HepG2 (cell line): ENCODE results near the gene RSAD2. TPM values are rescaled to one million over a fixed set of nuclear protein-coding genes. Genes with fewer than 3 reads are reported as not detected.

Experiments used
- DDIT3 ChIP-seq: sonication (generic); formaldehyde crosslinking; IDR thresholded peaks from 2 replicates; pipeline ENCODE4 v1.4.0; 2020; ENCODE audit warnings: mild to moderate bottlenecking, missing genetic modification reagents
- KIAA2018 ChIP-seq: sonication (generic); formaldehyde crosslinking; IDR thresholded peaks from 2 replicates; pipeline ENCODE4 v1.5.0; 2020; ENCODE audit warnings: mild to moderate bottlenecking, missing genetic modification reagents, borderline replicate concordance
- NBN ChIP-seq: fragments of 450-650 bp; conservative IDR thresholded peaks from 2 replicates; pipeline ENCODE4 v1.6.1; 2017
- PCBP1 ChIP-seq: fragments of 200-400 bp; formaldehyde crosslinking; IDR thresholded peaks from 2 replicates; pipeline ENCODE4 v1.6.1; 2017; ENCODE audit warnings: mild to moderate bottlenecking, low read depth, low read length, borderline replicate concordance
- STAT6 ChIP-seq: sonication (generic); formaldehyde crosslinking; IDR thresholded peaks from 2 replicates; pipeline ENCODE4 v1.4.0; 2020; ENCODE audit warnings: missing genetic modification reagents, mild to moderate bottlenecking, borderline replicate concordance
- TEAD3 ChIP-seq: optimal IDR thresholded peaks from 2 replicates; pipeline ENCODE3; 2016; ENCODE audit warnings: borderline replicate concordance
- ZBTB49 ChIP-seq: sonication (generic); formaldehyde crosslinking; IDR thresholded peaks from 2 replicates; pipeline ENCODE4 v1.4.0; 2020; ENCODE audit warnings: missing genetic modification reagents, borderline replicate concordance
- ZFP90 ChIP-seq: sonication (generic); formaldehyde crosslinking; IDR thresholded peaks from 2 replicates; pipeline ENCODE4 v1.8.0; 2022; ENCODE audit warnings: missing genetic modification reagents, mild to moderate bottlenecking, inconsistent platforms, borderline replicate concordance
- ZNF513 ChIP-seq: sonication (generic); formaldehyde crosslinking; conservative IDR thresholded peaks from 2 replicates; pipeline ENCODE4 v1.5.0; 2020; ENCODE audit warnings: missing genetic modification reagents
- ZNF784 ChIP-seq: sonication (generic); formaldehyde crosslinking; IDR thresholded peaks from 2 replicates; pipeline ENCODE4 v1.5.1; 2020; ENCODE audit warnings: missing genetic modification reagents, mild to moderate bottlenecking, borderline replicate concordance
- polyA plus RNA-seq, 8 experiments: library from polyadenylated mRNA; depleted of rRNA in 3 of 8; stranded (reverse) in 7 of 8; unstranded in 1 of 8; fragments of >200 nt; fragmentation: Illumina TruSeq in 4 of 8; extraction: Trizol in 4 of 8; gene quantifications; 2 replicates each; pipeline versions ENCODE4 v1.2.1 to v1.2.3, GENCODE V29; 2011 to 2016; ENCODE audit warnings: low read depth in 4 of 8, missing spikeins in 1 of 8, mixed read lengths in 1 of 8; ENCODE audit not compliant: insufficient read depth in 1 of 8
- total RNA-seq, 5 experiments: library from RNA; depleted of rRNA; stranded (reverse); fragments of >200 nt; fragmentation: Illumina TruSeq; extraction: Trizol; gene quantifications; 2 replicates each; pipeline ENCODE4 v1.2.3, GENCODE V29; 2016; ENCODE audit warnings: low read depth in 1 of 5

The RSAD2 gene
- total and polyA plus RNA-seq, 2 of the 13 experiments (the other 11 are each of a cell fraction or from before 2014, with no cell fraction given), result 0.11 TPM; not detected in 1

- TF ChIP-seq STAT6 (CRISPR knock-in tag) (no peak), ZBTB49 (no peak), ZNF784 (CRISPR knock-in tag) (no peak), ZNF513 (CRISPR knock-in tag) (no peak), ZFP90 (CRISPR knock-in tag) (no peak), TEAD3 (CRISPR knock-in tag) (no peak), NBN (no peak), KIAA2018 (CRISPR knock-in tag) (no peak), DDIT3 (CRISPR knock-in tag) (no peak), PCBP1 (no peak)
Observed at GRCh38 chr2:6930923-6931647, 53.5 kb downstream of the RSAD2 start (continued).
